Occipital lobe (tissue), 2 donors: ENCODE data around the gene MTHFD2L. TPM values are rescaled to one million over a fixed set of nuclear protein-coding genes. Genes with fewer than 3 reads are reported as not detected.
"Not testable (repeated sequence)": the region's sequence is repeated elsewhere in the genome, so short reads cannot be mapped to it uniquely, and the experiment has no call there.

Source experiments
- DNase-seq: peaks from one replicate; lab custom pipeline; 2025; lab: John Stamatoyannopoulos, UW
- total RNA-seq: library from RNA; depleted of rRNA; stranded (reverse); fragments of >200 nt; gene quantifications from one replicate; pipeline ENCODE4 v1.2.3, GENCODE V29; 2014

The MTHFD2L gene
- total RNA-seq, 1 donor from 2014 or later, result 48.0 TPM

DNA sequence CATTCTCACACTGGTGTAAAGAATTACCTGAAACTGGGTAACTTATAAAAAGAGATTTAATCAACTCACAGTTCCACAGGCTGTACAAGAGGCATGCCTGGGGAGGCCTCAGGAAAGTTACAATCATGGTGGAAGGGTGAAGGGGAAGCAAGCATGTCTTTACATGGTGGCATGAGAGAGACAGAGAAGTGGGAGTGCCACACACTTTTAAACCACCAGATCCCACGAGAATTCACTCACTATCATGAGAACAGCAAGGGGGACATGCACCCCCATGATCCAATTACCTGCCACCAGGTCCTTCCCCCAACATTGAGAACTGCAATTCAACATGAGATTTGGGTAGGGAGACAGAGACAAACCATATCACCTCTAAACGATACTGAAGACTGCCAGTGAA, 173.3 kb downstream of the MTHFD2L start:
- DNase-seq, result no peak

DNA sequence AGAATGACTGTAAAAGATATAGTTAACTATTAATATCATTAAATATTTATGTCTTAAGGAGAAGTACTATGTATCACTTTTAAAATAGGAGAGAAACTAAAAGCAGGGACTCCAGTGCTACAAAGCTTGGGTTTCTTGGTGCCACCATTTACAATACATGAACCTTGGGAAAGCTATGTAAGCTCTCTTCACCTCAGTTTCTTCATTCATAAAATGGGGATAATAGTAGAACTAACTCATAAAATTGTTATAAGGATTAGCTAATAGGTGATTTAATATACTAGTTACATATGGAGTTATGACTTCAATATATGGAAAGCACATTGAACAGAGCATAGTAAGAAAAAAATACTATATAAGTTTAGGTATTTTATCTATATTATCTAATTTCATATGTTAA, 174.0 kb downstream of the MTHFD2L start:
- no peak for DNase-seq

DNA sequence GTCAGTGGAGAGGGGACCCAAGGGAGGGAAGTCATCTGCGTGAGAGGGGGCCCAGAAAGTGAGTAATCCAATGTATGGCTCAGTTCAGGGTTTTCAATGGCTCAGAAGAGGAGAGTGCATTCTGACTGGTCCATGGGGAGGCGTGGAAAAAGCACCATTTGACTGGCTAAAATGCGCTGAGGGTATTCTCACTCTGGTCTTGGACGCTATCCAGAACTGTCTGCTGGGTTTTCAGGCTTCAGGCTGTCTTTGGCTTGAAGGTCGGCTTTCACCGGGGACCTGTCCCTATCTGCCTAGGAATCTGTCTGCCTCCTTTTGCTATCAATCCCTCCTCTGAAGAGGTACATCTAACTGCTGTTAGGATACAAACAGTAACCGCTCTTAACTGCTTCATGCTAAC, 176.7 kb downstream of the MTHFD2L start:
- no peak for DNase-seq

DNA sequence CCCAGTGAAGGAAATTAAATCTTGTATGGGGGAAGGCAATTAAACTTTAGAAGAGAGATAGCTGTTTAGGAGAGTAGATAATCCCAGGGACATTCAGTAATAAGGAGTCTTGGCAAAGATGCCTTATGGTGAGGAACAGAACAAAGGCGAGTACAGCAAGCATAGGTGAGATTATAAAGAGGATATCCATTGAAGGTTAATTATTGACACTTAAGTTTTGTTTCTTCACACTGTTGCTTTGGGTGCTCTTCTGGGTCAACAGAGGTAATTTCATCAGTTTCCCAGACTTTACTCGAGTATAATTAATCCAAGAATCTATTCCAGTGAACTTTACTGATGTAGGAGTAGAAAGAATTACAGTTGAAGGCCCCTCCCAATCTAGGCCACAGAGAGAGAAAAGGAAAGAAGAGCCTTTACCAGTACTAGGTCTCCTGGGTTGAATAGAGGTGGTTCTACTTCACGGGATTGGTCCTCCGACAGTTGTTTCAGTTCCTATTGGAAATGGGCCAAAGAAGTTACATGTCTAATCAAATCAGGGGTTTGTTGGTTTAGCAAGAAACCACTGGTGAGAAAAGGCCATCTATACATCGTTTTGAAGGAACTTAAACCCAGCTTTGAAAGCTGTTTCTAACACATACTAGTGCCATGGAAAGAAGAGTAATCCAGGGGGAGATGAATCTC, 177.6 kb downstream of the MTHFD2L start:
- no peak for DNase-seq

DNA sequence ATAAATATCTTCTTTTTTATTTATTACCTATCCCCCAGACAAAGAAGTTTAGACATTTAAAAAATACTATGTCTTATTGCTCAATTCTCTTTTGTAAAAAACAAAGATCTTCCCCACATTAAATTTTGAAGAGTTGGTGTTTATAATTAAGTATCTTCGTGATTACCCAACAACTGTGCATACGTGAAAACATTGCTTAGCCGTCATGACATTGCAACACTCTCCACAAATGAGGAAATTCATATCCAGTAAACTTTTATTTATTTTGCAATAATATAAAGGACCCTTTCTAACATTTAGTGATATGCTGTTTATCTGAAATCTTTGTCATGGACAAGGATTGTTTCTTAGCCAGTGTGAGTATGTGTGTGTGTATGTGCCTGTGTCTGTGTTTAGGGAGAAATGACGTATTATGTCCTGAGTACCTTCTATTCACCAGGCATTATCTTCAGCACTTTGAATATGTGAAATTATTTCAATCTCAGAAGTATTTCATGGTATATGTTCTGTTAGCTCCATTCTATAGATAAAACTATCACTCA, 180.9 kb downstream of the MTHFD2L start:
- no peak for DNase-seq

DNA sequence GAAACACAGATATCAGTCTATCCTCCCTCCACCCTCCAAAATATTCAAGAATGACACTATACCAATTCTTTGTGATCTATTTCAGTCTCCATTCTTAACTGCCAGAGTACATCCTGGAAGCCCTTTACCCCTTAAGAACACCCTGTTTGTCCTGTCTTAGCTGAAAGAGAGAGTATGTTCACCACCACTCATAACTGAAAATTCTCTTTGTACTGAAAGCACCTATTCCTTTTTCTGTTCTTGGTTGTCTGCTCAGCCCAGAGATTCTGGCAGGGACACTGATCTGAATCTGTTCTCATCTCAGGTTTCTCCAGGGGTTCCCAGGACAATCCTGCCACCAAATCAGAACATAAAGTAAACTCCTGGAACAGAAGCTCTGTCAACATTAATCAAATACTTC, 181.6 kb downstream of the MTHFD2L start:
- DNase-seq, result no peak

DNA sequence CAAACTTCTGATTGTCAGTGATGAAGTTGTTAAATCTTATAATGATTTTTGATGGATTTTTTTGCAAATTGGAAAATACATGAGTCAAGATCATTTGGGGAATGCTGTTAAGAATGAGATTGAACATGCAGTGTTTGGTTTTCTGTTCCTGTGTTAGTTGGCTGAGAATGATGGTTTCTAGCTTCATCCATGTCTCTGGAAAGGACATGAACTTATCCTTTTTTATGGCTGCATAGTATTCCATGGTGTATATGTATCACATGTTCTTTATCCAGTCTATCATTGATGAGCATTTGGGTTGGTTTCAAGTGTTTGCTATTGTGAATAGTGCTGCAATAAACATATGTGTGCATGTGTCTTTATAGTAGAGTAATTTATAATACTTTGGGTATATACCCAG, 182.5 kb downstream of the MTHFD2L start:
- not testable (repeated sequence) for DNase-seq

DNA sequence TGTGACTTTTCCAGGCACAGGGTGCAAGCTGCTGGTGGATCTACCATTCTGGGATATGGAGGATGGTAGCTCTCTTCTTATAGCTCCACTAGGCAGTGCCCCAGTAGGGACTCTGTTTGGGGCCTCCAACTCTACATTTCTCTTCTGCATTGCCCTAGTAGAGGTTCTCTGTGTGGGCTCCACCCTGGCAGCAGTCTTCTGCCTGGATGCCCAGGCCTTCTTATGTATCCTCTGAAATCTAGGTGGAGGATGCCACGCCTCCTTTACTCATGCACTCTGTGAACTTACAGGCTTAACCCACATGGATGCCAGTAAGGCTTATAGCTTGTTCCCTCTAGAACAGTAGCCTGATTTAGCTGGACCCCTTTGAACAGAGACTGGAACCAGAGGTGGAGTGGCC, 186.1 kb downstream of the MTHFD2L start:
- DNase-seq, result no peak

Other genes with a start within 250 kb of the MTHFD2L start
- not detected for gene PF4, start 176.1 kb upstream of the MTHFD2L start, total RNA-seq
- gene PPBP, start 169.9 kb upstream of the MTHFD2L start, total RNA-seq, result 5.9 TPM
- 0.16 TPM for gene CXCL5, start 159.4 kb upstream of the MTHFD2L start, total RNA-seq
- 1.2 TPM for gene CXCL3, start 119.4 kb upstream of the MTHFD2L start, total RNA-seq
- gene CXCL2, start 58.9 kb upstream of the MTHFD2L start, total RNA-seq, result 4.4 TPM
- not detected for gene EPGN, start 150.4 kb downstream of the MTHFD2L start, total RNA-seq
- under 0.01 TPM for gene EREG, start 207.0 kb downstream of the MTHFD2L start, total RNA-seq